Mucosa of gallbladder (tissue), 1 donor: Measurements from ENCODE around the gene ELANE. TPM values are rescaled to one million over a fixed set of nuclear protein-coding genes. Genes with fewer than 3 reads are reported as not detected.
A peak's percentile ranks its signal among the peaks of the same experiment; 100 is the strongest.
"Not testable (repeated sequence)": the region's sequence is repeated elsewhere in the genome, so short reads cannot be mapped to it uniquely, and the experiment has no call there.

Experiments used
- DNase-seq: peaks from one replicate; pipeline ENCODE4 v3.0.0-alpha.2; 2020; ENCODE audit warnings: low spot score
- total RNA-seq: library from RNA; stranded (reverse); gene quantifications from one replicate; pipeline ENCODE4 v1.2.1, GENCODE V29; 2021
- donor health status: DM: no; HTN: no; CAD: no.

ELANE gene
- total RNA-seq, 1 donor from 2014 or later: not detected

DNA sequence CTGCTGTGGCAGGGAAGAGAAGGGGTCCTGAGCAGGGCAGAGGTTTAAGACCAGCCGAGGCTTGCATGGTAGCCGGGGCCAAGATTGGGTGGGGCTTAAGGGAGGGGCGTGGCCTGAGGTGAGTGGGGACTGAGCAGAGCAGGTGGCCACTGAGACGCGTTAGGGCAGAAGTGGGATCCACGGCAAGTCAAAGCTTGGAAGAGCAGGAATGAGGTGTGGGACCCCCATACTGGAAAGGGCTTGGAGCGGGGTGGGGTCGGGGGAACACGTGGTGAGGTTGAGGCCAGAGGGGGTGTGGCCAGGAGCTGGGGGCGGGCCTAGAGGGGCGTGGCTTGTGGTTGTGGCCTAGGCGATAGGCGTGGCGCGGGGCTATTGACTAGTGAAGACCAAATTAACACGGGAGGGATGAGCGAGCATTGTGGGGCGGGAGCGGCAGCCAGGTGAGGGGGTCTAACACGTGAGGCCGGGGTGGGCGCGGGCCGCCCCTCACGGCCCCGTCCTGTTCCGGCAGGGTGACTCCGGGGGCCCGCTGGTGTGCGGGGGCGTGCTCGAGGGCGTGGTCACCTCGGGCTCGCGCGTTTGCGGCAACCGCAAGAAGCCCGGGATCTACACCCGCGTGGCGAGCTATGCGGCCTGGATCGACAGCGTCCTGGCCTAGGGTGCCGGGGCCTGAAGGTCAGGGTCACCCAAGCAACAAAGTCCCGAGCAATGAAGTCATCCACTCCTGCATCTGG is 10.6 kb downstream of the ELANE start:
- peak; percentile 56 for DNase-seq

DNA sequence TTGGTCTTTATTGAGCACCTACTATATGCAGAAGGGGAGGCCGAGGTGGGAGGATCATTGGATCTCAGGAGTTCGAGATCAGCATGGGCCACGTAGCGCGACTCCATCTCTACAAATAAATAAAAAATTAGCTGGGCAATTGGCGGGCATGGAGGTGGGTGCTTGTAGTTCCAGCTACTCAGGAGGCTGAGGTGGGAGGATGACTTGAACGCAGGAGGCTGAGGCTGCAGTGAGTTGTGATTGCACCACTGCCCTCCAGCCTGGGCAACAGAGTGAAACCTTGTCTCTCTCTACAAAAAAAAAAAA is 11.2 kb downstream of the ELANE start:
- no peak for DNase-seq

DNA sequence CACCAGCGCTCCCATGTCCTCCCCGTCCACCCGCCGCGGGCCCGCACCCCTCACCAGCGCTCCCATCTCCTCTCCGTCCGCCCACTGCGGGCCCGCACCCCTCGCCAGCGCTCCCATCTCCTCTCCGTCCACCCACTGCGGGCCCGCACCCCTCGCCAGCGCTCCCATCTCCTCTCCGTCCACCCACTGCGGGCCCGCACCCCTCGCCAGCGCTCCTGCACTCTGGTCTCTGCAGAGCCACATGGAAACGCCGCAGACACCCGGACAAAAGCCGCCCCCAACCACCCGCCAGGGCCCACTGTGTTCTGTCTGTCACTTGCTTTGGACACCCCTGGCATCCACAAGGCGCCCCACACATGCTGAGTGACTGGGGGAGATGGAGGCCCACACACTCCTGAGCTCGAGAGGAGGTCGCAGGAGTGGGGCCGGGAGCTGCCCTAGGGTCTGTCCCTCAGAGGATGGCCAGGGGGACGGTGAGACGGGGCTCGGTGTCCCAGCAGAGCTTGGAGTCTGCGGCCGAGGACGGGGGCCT is 14.7 kb downstream of the ELANE start:
- no peak for DNase-seq

GRCh38 chr19:867301-867793 is 15.2 kb downstream of the ELANE start:
- DNase-seq: no peak

DNA sequence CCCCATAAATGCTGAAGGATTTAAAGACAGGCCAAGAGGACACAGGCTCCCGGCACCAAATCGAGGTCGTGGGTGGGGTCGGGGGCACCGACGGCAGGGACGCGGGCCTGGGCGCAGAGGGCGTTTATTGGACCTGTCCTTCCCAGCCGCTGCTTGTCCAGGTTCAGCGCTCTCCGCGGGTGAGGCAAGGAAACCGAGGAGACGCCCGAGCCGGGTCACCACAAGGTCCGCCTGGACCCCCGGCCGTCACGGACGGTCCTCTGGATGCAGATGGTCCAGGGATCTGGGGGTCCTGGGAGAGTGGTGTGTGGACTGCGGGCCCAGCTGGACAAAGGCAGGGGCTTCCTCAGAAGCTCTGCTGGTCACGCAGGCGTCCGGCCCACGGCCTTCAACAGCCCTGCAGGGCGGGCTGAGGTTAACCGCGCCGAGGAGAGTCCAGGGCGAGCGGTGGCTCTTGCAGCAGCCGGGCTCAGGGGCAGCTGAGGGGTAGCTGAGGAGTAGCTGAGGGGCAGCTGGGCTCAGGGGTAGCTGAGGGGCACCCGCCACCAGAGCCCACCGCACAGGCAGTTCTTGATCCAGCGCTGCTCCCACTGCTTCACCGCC is 15.9 kb downstream of the ELANE start:
- no peak for DNase-seq

- DNase-seq: no peak
Measured at GRCh38 chr19:868458-869244, 16.5 kb downstream of the ELANE start.

GRCh38 chr19:869245-870177 is 17.4 kb downstream of the ELANE start:
- DNase-seq: peak; percentile 72

DNA sequence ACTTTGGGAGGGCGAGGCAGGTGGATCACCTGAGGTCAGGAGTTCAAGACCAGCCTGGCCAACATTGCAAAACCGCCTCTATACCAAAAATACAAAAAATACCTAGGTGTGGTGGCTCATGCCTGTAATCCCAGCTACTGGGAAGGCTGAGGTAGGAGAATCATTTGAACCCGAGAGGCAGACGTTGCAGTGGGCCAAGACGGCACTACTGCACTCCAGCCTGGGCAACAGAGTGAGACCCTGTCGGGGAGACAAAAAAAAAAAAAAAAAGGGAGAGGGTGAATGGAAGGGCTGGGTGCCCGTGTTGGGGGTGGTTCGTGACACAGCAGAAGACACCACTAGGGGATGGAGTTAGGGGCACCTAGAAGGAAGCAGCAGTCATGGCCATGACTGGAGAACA is 18.2 kb downstream of the ELANE start:
- no peak for DNase-seq

DNA sequence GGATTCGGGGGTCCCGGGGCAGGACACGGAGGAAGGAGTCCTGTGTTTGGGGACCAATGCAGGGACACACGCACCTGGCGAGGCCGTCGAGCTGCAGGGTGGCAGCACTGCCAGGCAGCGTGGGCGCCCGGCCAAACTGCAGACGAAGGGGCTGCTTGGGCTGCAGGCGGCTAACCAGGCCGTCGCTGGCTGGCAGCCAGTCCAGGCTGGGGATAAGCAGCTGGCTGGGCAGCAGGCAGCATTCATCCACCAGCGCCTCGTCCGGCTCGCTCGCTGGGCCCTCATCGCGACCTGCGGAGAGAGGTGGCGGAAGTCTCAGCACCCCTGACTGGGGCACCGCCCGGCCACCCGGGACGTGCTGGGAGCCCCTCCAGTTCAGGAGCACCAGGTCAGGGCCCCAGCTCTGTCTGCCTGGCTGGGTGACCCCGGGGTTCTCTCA is 18.9 kb downstream of the ELANE start:
- no peak for DNase-seq

GRCh38 chr19:871446-872265 is 19.6 kb downstream of the ELANE start:
- DNase-seq: no peak

DNA sequence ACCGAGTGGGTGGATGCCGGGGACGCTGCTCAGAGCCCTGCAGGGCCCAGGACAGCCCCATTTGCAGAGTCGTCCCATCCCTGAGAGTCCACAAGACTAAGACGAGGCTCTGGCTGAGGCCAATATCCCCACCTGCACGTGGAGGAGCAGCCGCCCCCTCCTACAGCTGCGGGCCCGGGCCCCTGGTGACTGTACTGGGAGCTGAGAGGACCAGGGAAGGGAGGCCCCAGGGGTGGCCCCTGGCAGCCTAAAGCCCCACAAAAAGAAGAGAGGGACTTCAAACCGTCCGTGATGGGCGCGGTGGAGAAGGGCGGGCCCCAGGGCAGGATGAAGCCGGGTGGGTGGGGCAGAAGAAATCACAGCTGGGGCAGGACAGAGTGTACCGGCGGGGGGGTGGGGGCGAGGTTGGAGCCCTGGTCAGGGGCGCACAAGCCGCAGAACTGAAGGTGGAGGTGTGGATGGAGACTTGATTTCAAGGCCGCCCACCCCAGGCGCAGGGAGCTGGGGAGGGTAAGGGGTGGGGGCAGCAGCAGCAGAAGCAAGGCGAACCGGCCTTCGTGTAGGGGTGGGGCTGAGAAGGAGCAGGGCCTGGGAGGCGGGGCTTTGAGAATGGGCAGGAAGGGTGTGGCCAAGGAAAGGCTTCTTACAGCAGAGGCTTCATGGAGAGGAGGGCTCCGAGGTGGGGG is 20.3 kb downstream of the ELANE start:
- DNase-seq: peak; percentile 42

DNA sequence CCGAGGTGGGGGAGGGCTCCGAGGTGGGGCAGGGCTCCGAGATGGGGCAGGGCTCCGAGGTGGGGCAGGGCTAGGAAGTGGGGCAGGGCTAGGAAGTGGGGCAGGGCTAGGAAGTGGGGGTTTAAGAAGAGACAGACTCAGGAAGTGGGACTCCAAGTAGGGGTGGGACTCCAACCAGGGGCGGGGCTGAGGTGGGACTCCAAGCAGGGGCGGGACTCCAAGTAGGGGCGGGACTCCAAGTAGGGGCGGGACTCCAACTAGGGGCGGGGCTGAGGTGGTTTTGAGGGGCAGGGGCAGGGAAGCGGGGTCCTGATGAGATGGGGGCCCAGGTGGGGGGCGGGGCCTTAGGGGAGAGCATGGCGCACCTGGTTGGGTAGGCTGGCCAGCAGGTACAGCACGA is 21.0 kb downstream of the ELANE start:
- DNase-seq: no peak

- no peak for DNase-seq
Measured at GRCh38 chr19:873561-874041, 21.5 kb downstream of the ELANE start.

- DNase-seq: no peak
Measured at GRCh38 chr19:875265-875879, 23.3 kb downstream of the ELANE start.

DNA sequence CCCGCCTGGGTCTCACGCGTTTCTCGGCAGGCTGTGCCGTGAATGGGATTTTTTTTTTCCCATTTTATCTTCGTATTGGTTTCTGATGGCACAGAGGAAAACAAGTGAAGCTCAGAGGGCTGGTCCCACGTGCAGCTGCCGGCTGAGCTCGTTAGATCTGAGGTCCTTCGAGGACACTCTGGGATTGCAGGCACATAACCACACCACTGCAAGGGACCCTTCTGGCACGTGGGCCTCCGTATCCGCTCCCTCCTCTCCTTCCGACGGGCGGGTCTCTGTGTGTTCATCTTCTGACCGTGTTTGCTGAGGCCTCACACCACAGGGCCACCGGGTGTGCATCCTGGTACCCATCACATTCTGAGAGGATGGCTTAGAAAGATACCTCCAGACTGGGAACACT is 24.0 kb downstream of the ELANE start:
- no peak for DNase-seq

DNA sequence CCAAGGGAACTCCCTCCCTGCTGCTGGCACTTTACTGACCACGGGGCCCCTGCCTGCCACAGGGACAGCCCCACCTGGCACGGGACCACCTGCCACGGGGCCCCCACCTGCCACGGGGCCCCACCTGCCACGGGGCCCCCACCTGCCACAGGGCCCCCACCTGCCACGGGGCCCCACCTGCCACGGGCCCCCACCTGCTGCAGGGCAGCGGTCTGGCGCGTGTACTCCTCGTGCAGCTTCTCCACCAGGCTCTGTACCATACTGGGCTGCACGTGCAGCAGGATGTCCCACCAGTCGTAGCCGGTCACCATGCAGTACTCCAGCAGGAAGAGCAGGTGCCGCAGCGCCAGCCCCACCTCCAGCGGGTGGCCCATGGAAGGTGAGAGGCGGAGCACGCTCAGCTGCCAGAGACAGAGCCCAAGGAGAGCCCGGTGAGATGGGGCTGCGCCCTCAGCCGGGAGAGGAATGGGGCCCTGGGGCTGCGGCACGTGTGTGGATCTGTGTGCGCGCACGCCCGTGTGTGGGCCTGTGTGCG is 24.7 kb downstream of the ELANE start:
- DNase-seq: no peak

DNA sequence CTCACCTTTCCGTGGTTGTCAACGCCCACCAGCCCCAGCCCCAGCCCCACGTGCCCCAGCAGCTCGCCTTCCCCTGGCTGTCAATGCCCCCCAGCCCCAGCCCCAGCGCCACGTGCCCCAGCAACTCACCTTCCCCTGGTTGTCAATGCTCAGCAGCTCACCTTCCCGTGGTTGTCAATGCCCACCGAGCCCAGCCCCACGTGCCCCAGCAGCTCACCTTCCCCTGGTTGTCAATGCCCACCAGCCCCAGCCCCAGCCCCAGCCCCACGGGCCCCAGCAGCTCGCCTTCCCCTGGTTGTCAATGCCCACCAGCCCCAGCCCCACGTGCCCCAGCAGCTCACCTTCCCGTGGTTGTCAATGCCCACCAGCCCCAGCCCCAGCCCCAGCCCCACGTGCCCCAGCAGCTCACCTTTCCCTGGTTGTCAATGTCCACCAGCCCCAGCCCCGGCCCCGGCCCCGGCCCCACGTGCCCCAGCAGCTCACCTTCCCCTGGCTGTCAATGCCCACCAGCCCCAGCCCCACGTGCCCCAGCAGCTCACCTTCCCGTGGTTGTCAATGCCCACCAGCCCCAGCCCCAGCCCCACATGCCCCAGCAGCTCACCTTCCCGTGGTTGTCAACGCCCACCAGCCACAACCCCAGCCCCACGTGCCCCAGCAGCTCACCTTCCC is 26.0 kb downstream of the ELANE start:
- not testable (repeated sequence) for DNase-seq

DNA sequence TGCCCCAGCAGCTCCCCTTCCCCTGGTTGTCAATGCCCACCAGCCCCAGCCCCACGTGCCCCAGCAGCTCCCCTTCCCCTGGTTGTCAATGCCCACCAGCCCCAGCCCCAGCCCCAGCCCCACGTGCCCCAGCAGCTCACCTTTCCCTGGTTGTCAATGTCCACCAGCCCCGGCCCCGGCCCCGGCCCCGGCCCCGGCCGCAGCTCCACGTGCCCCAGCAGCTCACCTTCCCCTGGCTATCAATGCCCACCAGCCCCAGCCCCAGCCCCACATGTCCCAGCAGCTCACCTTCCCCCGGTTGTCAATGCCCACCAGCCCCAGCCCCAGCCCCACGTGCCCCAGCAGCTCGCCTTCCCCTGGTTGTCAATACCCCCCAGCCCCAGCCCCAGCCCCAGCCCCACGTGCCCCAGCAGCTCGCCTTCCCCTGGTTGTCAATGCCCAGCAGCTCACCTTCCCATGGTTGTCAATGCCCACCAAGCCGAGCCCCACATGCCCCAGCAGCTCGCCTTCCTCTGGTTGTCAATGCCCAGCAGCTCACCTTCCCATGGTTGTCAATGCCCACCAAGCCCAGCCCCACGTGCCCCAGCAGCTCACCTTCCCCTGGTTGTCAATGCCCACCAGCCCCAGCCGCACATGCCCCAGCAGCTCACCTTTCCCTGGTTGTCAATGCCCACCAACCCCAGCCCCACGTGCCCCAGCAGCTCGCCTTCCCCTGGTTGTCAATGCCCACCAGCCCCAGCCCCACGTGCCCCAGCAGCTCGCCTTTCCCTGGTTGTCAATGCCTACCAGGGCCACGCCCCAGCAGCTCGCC is 26.9 kb downstream of the ELANE start:
- not testable (repeated sequence) for DNase-seq
